GM19467 (cell line): ENCODE results near the gene KDELR3.

Source experiments
- ATAC-seq: cut with Tn5 transposase; IDR thresholded peaks from one replicate; pipeline ENCODE4 v1.9.1; 2021; ENCODE audit warnings: mild to moderate bottlenecking, moderate library complexity; ENCODE audit not compliant: unreplicated experiment

Gene KDELR3

GRCh38 chr22:38481162-38481870 lies 13.4 kb downstream of the KDELR3 start:
- ATAC-seq = no peak

DNA sequence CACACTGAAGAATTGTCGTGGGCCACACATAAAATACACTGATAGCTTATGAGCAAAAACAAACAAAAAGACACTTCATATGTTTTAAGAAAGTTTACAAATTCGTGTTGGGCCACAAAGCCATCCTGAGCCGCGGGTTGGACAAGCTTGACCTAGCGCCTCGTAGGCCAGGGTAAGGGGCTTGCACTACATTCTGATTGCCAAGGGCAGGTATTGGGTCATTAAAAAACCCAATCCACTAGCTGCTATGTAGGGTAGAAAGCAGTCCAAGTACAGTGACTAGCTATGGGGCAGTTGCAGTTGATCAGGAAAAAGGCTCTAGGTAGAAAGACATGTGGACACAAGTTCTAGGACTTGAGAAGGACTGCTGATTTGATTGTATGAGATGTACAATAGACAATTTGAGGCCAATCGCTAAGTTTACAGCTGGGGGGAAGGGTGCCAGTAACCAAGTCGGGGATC lies 14.0 kb downstream of the KDELR3 start:
- ATAC-seq = no peak

GRCh38 chr22:38482662-38483308 lies 14.9 kb downstream of the KDELR3 start:
- ATAC-seq = no peak

DNA sequence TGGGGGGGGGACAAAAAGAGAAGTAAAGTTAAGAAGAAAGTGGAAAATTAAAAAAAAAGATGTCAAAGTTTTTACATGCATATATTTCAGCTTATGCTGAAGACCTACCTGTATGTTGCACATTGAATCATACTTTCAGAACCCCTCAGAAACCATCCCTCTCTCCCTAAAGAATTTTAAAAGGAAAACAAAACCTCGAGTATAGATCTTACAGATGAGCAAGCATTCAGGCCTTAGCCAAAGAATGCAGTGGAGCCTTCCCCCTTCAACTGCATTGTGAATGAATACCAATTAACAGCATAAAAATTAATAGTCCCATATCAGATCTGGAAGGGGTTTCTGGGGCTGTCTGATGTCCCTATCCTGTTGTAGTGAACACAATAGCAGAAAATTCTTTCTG lies 16.3 kb downstream of the KDELR3 start:
- no peak for ATAC-seq

DNA sequence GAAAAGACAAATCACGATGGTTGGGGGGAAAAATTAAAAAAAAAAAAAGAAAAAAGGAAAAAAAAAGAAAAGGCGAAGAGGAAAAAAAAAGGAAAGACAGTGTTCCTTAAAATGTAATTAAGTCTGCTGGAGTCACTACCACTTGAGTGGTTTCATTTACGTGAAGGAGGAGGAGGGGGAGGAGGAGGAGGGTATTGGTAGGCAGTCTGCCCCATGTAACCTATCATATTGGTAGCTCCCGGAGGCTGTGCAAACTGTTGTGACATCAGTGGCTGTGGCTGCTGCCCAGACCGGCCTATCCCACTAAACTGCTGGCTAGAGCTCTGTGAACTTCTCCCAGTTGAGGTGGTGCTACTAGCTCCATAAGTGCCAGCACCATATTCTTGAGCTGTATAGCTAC lies 17.9 kb downstream of the KDELR3 start:
- ATAC-seq = no peak

DNA sequence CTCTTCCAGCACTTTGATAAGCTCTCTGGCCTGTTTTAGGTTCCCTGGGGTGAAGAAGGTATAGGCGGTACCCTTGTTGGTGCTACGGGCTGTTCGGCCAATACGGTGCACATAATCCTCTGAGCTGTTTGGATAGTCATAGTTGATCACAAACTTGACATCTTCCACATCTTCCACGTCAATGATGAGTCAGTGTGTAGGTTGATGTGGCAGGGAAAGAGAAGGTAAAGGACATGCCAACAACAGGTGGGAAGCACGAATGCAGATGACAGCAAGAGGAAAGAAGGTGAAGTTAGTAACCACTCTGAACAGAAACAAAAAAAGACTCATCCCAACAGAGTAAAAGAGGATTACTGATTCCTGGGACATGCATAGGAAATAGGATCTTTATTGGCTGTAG lies 20.1 kb downstream of the KDELR3 start:
- ATAC-seq = no peak

DNA sequence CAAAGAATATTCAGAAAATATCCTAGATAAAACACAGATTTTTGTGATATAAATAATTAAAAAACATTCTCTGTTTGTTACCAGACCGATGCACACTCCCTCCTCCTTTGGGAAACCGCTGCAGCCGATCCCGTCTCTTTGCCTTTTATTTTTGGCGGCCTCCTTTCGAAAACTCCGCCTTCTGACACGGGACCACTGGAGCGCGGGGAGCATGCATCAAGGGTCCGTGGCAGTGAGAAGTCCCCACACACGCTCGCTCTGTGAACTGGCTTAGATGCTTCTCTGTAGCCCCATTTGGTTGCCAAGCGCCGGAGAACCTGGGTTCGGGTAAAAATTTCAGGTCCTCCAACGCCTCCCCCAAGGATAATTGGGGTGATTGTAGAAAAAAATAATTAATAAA lies 21.2 kb downstream of the KDELR3 start:
- ATAC-seq = no peak

- no peak for ATAC-seq
Measured at GRCh38 chr22:38489561-38490145, 21.8 kb downstream of the KDELR3 start.

- no peak for ATAC-seq
Measured at GRCh38 chr22:38490475-38490874, 22.6 kb downstream of the KDELR3 start.

DNA sequence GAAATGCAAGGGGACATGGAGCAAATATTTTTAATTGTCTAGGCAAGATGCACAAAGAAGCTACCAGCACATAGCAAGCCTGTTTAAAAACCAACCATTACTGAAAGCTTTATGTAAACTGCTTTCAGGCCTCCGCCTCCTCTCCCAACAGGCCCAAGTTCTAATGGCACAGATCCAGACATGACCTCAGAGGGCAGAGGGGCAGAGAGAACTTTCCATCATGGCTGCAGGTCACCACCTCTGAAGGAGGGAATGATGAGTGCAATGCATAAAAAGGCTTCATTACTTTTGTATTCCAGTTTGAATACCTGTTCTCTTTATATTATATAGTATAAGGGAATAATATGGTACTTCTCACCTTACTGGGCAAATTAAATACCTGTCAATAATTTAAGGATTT lies 23.0 kb downstream of the KDELR3 start:
- no peak for ATAC-seq

GRCh38 chr22:38491707-38492348 lies 23.9 kb downstream of the KDELR3 start:
- no peak for ATAC-seq

DNA sequence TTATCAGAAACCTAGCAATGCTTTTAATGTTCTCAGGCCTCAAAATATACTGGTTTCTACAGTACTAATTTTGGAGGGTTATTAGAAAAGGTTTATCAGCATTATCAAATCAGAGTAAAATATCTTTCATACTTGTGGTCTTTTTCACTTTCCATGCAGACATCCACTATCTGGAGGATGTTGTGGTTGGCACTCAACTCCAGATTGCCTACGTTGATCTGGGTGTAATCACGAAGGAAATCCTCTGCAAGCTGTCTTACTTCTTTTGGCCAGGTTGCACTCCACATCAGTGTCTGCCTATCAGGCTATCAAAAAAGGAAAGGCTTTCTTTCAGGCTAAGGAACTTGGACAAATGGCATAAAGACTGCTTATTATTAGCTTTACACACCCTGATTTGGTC lies 26.6 kb downstream of the KDELR3 start:
- no peak for ATAC-seq

- ATAC-seq = no peak
Measured at GRCh38 chr22:38494939-38495338, 27.0 kb downstream of the KDELR3 start.

GRCh38 chr22:38497869-38498268 lies 30.0 kb downstream of the KDELR3 start:
- ATAC-seq = no peak

DNA sequence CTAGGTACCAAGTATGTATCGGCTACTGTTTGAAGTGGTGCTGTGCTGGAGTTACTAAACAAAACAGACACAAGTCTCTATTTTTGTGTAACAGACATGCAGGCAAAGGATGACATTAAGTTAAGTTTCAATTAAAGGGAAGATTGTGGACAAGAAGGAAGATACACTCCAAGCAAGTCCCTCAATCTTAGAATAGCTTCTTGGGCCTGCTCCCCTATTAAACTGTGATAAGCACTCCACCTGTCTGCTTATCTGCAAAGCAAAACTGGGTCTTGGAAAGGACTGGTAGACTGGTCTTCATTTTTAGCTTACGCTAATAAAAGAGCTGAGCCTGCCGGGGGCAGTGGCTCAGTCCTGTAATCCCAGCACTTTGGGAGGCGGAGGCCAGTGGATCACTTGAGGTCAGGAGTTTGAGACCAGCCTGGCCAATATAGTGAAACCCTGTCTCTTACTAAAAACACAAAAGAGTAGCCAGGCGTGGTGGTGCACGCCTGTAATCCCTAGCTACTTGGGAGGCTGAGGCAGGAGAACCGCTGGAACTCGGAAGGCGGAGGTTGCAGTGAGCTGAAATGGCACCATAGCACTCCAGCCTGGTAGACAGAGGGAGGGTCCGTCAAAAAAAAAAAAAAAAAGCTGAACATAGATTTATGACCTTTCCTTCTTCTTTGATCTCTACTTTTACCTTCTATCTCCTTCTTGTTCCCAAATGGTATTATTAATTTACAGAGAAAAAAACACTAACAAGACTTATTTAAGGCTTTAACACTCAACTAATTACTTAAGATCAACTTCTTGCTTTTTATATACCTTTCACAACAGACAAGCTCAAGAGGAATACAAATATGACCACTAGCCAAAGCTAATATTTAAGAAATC lies 34.1 kb downstream of the KDELR3 start:
- ATAC-seq = no peak

- no peak for ATAC-seq
Measured at GRCh38 chr22:38503021-38503420, 35.1 kb downstream of the KDELR3 start.

DNA sequence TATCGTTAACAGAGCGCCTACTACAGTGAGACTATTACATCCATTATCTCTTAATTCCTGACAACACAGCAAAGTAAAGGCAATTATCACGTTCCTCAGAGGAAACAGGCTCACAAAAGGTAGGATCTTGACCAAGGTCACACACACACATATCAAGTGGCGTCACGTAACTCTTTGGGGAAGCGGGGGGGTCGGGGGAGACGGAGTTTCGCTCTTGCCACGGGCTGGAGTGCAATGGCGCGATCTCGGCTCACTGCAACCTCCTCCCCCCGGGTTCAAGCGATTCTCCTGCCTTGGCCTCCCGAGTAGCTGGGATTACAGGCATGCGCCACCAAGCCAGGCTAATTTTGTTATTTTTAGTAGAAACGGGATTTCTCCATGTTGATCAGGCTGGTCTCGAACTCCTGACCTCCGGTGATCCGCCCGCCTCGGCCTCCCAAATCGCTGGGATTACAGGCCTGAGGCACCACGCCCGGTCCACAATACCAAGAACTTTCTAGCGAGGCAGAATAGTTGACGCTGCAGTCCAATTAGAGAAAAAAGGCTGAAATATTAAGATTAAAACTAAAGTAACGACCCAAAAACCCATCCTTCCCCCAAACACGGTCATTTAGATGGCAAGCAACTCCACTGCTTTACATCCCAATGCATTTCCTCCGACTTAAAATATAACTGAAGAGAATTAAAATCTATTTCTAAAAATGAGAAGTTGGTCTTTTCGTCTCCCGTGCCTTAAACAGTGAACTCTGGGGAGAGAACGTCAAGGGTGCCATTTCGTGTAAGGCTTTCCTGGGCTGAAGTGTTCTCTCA lies 37.0 kb downstream of the KDELR3 start:
- no peak for ATAC-seq

- peak; percentile 31 for ATAC-seq
Measured at GRCh38 chr22:38505541-38506117, 37.7 kb downstream of the KDELR3 start.

DNA sequence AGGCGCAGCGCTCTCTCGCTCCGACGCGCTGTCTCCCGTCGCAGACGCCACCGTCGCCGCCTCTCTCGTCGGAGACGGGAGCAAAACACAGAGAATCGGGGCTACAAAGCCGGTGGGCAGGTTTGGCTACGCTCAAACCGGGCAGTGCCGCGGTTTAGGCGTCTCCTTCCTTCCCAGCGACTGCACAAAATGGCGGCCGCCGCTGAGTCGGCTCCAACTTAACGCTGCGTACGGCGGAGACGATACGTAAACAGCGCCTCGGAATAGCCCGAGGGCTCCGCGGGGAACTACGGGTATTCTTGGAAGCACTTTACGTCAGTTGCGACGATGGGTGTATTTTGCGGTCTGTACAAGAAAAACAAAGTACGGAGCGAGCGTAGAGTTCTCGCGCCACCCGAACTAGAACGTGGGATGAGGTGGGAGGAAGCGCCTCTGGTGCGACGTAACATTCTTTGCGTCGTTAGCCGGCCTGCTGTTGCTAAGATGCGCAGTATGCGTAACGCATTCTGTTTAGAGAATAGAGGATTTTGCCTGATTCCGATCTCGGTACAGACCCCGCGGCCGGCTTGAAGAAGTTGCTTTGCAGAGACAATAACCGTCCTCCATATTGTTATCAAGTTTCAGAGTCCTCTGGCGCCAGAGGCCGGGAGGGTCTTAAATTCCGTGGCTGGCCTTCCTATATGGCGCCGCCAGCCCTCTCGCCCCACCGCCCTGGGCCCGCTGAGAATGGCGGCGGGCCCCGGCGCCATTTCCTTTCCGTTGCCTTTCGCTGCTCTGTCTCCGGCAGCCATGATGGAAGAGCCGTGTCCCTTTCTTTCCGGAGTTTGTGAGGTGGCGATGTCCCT lies 38.4 kb downstream of the KDELR3 start, which contains the start of gene DDX17:
Gene DDX17, minus strand, starts transcription at position 194 of the 845 bp plus-strand sequence.
- peak; percentile 75 for ATAC-seq
